Fibroblast of gingiva (primary cell): ENCODE measurements around the gene KCNJ10.

Experiments used
- DNase-seq: peaks from one replicate; pipeline ENCODE4 v3.0.0-alpha.2; 2011; ENCODE audit warnings: low read depth

The KCNJ10 gene

DNA sequence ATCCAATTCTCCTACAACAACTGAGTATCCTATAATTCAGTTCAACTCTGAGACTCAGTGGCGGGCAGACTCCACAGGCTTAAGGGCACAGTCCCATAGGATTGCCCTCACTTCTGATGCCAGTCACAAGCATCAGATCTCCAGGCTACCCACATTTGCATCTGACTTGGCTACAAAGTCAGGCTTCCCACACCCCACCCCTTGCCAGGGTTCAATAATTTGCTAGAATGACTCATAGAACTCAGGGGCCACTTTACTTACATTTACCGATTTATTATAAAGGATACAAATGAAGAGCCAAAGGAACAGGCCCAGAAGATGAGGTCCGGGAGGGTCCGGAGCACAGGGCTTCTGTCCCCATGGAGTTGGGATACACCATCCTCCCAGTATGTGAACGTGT, 80.0 kb downstream of the KCNJ10 start:
- DNase-seq: no peak

GRCh38 chr1:159989581-159989980, 80.4 kb downstream of the KCNJ10 start:
- DNase-seq: no peak

GRCh38 chr1:159988006-159988405, 82.0 kb downstream of the KCNJ10 start:
- no peak for DNase-seq

GRCh38 chr1:159987186-159987585, 82.8 kb downstream of the KCNJ10 start:
- no peak for DNase-seq

DNA sequence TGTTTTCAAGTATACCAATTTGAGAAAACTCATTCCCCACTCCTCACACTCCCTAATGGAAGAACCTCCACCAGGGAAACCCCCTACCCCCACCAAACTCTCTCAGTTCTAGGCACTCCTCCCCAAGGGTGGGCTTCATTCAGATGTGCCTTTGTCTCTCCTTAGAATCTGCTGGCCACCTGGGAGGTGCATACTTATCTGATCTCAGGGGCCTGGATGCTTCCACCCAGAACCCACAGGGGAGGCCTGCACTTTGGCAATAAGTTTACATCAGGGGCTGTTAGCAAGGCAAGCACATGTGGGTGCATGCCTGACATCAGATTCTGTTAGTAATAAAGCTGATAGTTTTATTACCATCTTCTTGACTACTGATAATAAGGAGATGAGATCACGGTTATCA, 83.4 kb downstream of the KCNJ10 start:
- DNase-seq: no peak

- no peak for DNase-seq
These were observed 83.9 kb downstream of the KCNJ10 start for GRCh38 chr1:159986093-159986492.

DNA sequence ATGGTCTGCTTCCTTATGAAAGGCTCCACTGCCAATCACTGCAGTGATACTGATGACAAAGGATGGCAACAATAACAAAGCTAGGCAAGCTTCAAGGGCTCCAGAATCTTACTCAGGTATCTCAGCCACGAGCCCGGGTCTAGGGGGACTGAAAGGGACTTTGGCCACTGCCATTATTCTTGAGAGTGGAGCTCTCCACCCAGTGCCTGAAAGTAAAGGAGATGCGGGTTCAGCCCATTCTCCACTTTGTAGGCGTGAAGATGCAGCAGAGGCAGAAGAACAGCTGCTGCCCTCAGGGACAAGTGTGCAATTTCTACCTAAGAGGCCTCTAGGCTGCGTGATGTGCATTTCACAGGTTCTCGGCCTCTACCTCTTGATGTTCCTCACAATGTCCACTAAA, 84.5 kb downstream of the KCNJ10 start:
- no peak for DNase-seq

GRCh38 chr1:159983681-159984080, 86.3 kb downstream of the KCNJ10 start:
- DNase-seq: no peak

DNA sequence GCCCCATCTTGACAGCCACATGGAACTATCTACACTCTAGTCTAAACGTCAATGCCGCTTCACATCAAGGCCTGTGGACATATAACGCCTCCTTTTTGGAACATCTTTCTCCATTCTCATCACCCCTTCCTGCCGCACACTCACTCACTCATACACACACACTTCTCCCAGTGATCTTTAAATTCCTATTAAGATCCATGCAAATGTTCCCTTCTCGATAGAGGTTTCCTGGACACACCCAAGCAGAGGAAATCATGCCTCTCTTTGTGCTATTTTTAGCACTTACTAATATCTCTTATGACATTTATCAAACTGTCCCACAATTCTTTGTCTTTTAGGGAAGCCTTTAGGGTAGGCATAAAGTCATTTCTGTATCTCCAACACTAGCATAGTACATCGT, 87.7 kb downstream of the KCNJ10 start:
- no peak for DNase-seq

- no peak for DNase-seq
These were observed 88.5 kb downstream of the KCNJ10 start for GRCh38 chr1:159981351-159982055.

GRCh38 chr1:159980786-159981185, 89.2 kb downstream of the KCNJ10 start:
- DNase-seq: no peak

- no peak for DNase-seq
These were observed 89.9 kb downstream of the KCNJ10 start for GRCh38 chr1:159980076-159980475.

- DNase-seq: no peak
These were observed 90.7 kb downstream of the KCNJ10 start for GRCh38 chr1:159979257-159979656.

DNA sequence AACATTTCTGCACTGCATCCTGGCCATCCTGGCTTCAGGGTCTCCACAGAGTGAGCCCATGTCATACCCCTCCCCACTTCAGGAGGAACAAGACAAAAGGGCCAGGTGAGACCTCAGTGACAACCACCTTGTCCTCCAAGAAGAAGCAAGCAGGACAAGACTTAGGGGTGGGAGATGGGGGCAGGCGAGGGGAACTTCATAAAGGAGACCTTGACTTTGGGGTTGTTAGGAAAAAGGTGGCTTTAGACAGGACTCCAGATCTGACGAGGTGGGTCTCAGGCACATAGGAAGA, 91.9 kb downstream of the KCNJ10 start:
- no peak for DNase-seq

DNA sequence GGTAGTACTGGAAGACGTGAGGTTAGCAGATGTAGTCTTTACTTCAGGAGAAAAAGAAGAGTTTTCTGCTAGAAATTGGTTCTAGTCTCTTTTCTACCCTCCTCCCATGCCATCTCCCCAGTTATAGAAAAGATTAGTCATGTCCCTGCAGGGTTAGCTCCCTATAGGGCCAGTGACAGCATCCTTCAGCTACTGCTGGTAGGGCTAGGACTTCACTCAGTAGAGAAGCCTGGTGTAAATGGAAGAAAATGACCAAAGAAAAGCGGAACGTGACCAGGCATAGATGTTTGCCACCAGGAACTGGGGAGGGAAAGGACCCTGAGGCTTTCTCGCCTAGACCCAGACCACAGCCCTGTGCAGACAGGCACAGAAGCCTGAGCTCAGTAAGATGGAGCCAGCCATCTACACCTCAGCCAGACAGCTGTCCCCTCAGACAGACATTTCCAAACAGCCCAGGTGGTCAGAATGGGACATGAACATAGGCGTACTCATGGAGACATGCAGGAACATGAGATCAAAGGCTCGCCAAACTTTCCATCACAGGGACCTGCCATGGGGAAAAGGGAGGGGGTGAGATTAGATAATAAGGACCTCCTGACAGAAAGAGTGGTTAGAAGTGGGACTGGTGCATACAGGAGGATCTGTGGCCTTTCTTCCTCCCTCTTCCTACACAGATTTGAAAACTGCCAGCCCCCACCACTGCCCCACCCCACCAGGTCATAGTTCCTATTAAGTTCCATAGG, 92.4 kb downstream of the KCNJ10 start:
- DNase-seq: no peak

DNA sequence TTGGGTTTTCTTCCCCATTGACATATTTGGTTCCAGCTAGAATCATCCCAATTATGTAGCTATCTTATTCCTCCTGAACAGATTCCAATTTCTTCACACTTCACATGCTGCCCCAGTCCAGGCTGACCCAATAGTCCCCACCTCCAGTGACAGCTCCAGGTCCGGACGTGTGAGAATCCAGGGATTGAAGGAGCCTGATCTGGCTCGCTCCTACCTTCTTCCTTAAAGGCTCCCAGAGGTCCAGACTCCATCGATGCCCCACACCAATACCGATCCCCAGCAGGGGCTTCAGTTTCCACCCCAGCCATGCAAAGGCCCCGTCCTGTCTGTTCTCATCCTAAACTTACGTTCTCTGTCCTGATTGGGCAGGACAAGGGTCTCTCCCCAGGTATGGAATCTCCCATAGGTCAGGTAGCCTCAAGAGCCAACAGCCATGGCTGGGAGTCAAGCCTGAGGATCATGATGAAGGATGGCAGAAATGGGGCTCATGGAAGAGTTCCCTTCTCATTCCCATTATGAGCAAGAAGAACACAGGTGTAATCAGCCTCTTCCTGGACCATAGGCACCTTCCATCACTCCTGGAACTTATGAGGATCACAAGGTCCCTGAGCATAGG, 95.5 kb downstream of the KCNJ10 start:
- DNase-seq: no peak

GRCh38 chr1:159973350-159973940, 96.5 kb downstream of the KCNJ10 start:
- DNase-seq: no peak

DNA sequence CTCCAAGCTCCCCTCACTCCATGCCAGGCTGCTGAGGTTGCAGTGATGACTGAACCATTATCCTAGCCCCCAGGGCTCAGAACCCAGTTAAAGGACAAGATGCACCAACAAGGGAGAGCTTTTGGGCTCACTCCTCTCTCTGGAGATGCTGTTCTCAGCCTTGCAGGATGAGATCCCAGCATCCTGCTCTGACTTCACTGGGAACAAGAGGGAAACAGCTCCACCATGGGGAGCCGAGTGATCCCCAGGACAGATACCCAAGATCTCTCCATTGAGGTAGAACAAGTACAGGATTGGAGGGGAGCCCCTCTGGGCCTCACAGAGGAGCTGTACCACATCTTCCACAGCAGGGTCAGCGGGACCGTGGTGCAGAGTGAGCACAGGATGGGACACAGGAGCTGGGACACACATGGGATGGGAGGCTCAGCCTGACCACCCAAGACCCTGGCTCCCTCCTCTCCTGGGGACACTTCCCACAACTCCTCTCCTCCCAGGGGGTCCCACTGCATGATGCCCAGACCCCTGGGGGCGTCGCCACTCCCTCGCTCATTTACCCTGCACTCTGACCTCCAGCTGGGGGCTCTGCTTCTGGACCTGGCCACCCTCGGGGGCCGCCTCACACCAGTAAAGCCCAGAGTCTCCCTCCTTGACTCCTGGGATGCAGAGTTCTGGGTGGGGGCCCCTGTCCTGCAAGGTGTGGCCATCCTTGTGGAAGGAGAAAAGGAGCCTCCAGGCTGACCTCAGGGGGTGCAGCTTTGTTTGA, 97.3 kb downstream of the KCNJ10 start:
- DNase-seq: no peak

DNA sequence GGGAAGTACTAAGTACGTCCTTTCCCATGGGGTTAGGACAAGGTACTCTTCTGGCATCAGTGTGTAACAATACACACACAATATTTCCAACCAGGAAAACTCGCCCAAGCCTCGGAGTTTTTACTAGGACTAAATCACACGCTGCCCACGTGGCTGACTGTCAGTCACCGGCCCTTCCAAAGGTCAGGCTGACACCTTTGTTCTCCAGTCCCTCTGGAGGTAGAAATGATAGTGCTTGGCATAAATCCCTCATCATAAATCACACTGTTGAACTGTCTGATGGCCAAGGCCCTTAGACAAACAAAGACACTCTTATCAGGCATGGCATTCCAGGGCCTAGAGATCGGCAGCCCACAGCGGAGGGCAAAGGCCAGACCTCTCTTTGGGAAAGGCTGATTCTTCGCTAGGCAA, 99.0 kb downstream of the KCNJ10 start:
- DNase-seq: no peak

DNA sequence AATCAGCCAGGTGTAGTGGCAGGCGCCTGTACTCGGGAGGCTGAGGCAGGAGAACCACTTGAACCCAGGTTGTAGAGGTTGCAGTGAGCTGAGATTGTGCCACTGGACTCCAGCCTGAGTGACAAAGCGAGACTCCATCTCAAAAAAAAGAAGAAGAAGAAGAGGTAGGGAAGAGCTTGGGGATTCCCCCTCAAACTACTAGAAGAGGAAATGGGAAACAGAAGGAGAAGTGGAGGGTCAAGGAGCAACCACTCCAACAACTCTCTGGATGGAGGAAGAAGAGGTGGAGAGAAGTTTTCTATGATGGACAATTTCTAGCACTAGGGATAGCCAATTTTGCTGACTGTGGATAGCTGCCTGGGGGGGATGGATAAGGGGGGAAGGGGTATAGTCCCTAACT, 101.1 kb downstream of the KCNJ10 start:
- DNase-seq: no peak

DNA sequence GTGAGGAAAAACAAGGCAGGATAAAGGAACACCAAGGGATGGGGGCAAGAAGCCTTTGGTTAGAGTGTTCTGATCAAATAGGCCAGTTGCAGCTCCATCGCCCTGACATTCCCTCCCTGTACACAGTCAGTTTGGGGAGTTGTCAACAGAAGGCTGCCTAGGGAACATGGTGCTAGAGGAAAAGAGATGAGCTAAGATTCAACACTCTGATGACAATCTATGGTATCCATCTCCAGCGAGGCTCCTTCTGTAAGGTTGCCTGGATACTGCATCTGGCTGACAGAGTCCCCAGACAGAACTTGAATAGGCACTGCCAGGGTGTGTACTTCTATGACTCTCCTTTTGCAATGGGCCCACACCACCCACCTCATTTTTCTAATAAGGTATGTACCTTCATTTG, 104.7 kb downstream of the KCNJ10 start:
- DNase-seq: no peak

DNA sequence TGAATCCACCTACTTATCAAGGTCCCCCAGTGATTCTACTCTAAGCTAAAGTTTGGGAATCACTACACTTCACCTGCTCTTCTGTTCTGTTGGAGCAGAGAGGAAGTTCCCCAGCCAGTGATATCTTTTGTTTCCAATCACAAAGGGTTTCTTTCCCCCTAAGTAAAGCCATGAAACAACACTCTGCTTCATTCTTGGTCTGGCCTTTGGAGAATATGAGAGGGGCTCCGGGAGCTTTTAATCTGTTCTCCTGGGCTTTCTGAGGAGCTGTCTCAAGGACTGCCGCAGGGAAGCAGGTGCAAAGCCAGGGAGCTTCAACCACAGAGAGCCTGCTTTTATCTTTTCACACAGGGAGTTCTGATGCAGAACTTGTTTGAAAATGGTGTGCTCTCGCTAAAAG, 105.8 kb downstream of the KCNJ10 start:
- no peak for DNase-seq
